PC-3 (cell line): ENCODE measurements around the gene SCN8A. TPM values are rescaled to one million over a fixed set of nuclear protein-coding genes. Genes with fewer than 3 reads are reported as not detected.

Experiments used
- ATAC-seq: fragments of 200-7000 bp; cut with Tn5 transposase; 2 replicates; pipeline ENCODE4 v1.9.1; 2020; ENCODE audit warnings: mild to moderate bottlenecking, moderate library complexity
- BruUV-seq: library from RNA; stranded (reverse); fragments of 400-500 nt; replicated peaks from 2 replicates; lab custom pipeline; 2021; lab: Mats Ljungman, UMichigan
- CTCF ChIA-PET: fragments of 300-600 bp; sonication (Branson Sonifier 250); formaldehyde crosslinking; loops from one replicate; lab custom pipeline; 2022; ENCODE audit warnings: antibody characterized with exemption; lab: Charles Lee
- POLR2A ChIA-PET: fragments of 300-600 bp; sonication (Branson Sonifier 250); formaldehyde crosslinking; loops from one replicate; lab custom pipeline; 2022; ENCODE audit warnings: antibody characterized with exemption; ENCODE audit not compliant: unreplicated experiment; lab: Charles Lee
- DNase-seq: peaks from one replicate; pipeline ENCODE4 v3.0.0-alpha.2; 2015
- H2AFZ ChIP-seq: fragments of 300-600 bp; sonication (generic); 2 replicates; pipeline ENCODE4 v1.6.0; 2016; ENCODE audit warnings: antibody characterized with exemption, low read length
- H3F3A ChIP-seq: fragments of 300-600 bp; sonication (generic); one replicate; pipeline ENCODE4 v1.6.0; 2017; ENCODE audit warnings: antibody characterized with exemption, low read length, control low read depth, mild to moderate bottlenecking; ENCODE audit not compliant: unreplicated experiment
- H3K27ac ChIP-seq: fragments of 300-600 bp; sonication (generic); 2 replicates; pipeline ENCODE4 v1.5.1; 2016; ENCODE audit warnings: mild to moderate bottlenecking, low read length
- H3K27me3 ChIP-seq: fragments of 300-600 bp; sonication (generic); 2 replicates; pipeline ENCODE4 v1.6.1; 2016; ENCODE audit warnings: low read length, mixed read lengths
- H3K36me3 ChIP-seq: fragments of 300-600 bp; sonication (generic); 2 replicates; pipeline ENCODE4 v1.6.1; 2016; ENCODE audit warnings: low read depth, mixed run types, low read length, mixed read lengths
- H3K4me1 ChIP-seq: fragments of 300-600 bp; sonication (generic); 2 replicates; pipeline ENCODE4 v1.5.1; 2016; ENCODE audit warnings: low read length; ENCODE audit not compliant: insufficient read depth
- H3K4me2 ChIP-seq: fragments of 300-600 bp; sonication (generic); 2 replicates; pipeline ENCODE4 v1.6.0; 2016; ENCODE audit warnings: low read length
- H3K4me3 ChIP-seq: fragments of 300-600 bp; sonication (generic); 2 replicates; pipeline ENCODE4 v1.5.1; 2016; ENCODE audit warnings: mild to moderate bottlenecking, low read length, mixed read lengths
- H3K79me2 ChIP-seq: fragments of 300-600 bp; sonication (generic); 2 replicates; pipeline ENCODE4 v1.6.1; 2017; ENCODE audit warnings: low read length, mixed read lengths
- H3K9ac ChIP-seq: fragments of 300-600 bp; sonication (generic); 2 replicates; pipeline ENCODE4 v1.6.0; 2016; ENCODE audit warnings: mild to moderate bottlenecking, low read length
- H3K9me2 ChIP-seq: fragments of 300-600 bp; sonication (generic); replicated peaks from 2 replicates; pipeline ENCODE4 v1.6.1; 2016; ENCODE audit warnings: mixed run types, low read length, mixed read lengths
- H3K9me3 ChIP-seq: fragments of 300-600 bp; sonication (generic); 2 replicates; pipeline ENCODE4 v1.6.1; 2016; ENCODE audit warnings: low read length, mixed read lengths
- H4K20me1 ChIP-seq: fragments of 300-600 bp; sonication (generic); 2 replicates; pipeline ENCODE4 v1.6.1; 2016; ENCODE audit warnings: low read length, mixed read lengths
- CTCF ChIP-seq: fragments of 300-600 bp; sonication (generic); conservative IDR thresholded peaks from 2 replicates; pipeline ENCODE4 v1.5.1; 2017; ENCODE audit warnings: antibody characterized with exemption, low read depth, mild to moderate bottlenecking, low read length
- EZH2 ChIP-seq: fragments of 300-600 bp; sonication (generic); IDR thresholded peaks from one replicate; pipeline ENCODE4 v1.6.1; 2017; ENCODE audit warnings: antibody characterized with exemption, mild to moderate bottlenecking, low read length; ENCODE audit not compliant: unreplicated experiment
- EZH2phosphoT487 ChIP-seq: fragments of 300-600 bp; sonication (generic); IDR thresholded peaks from 2 replicates; pipeline ENCODE4 v1.6.1; 2018; ENCODE audit warnings: mild to moderate bottlenecking, antibody characterized with exemption, low read length, borderline replicate concordance
- intact Hi-C: fragments of 100-400 bp; cut with micrococcal nuclease; formaldehyde crosslinking; loops from 2 replicates; pipeline ENCODE4 v1.9.0; 2023
- total RNA-seq: library from RNA; depleted of rRNA; stranded (reverse); fragments of >200 nt; gene quantifications from 2 replicates; pipeline ENCODE4 v1.2.3, GENCODE V29; 2014

The SCN8A gene
- total RNA-seq, 1 experiment from 2014 or later: 12.7 TPM

- H3K4me2 ChIP-seq: no peak overlapping the region
- intact Hi-C loops: no loop called here
- H3K27ac ChIP-seq: no peak overlapping the region
These were observed 84.2 kb downstream of the SCN8A start for GRCh38 chr12:51675071-51675803.

GRCh38 chr12:51676875-51677274 lies 85.8 kb downstream of the SCN8A start:
- H2AFZ ChIP-seq: no peak overlapping the region
- no peaks in the 10 kb centered on the region for H4K20me1 ChIP-seq
- H3K4me2 ChIP-seq: no peak overlapping the region
- no peaks in the 10 kb centered on the region for H3K36me3 ChIP-seq
- no peak overlapping the region for H3K4me3 ChIP-seq
- intact Hi-C loops: no loop called here
- no peak overlapping the region for H3K9ac ChIP-seq
- no peaks in the 10 kb centered on the region for H3K79me2 ChIP-seq
- POLR2A ChIA-PET: no interaction called here
- H3K4me1 ChIP-seq: no peaks in the 10 kb centered on the region
- CTCF ChIA-PET: interaction anchor here (0.5 kb wide), 1 partner anchor 109 kb away, joined by 3 read pairs; no protein-coding TSS in a partner anchor
- H3K9me2 ChIP-seq: no peaks in the 10 kb centered on the region
- no peak for TF ChIP-seq EZH2
- no peak for TF ChIP-seq EZH2phosphoT487
- TF ChIP-seq CTCF: no peak
- no peaks in the 10 kb centered on the region for H3K27me3 ChIP-seq
- no peaks in the 10 kb centered on the region for H3K9me3 ChIP-seq
- BruUV-seq: no TSS peak
- DNase-seq (no peak), ATAC-seq (no peak)
- no peak overlapping the region for H3K27ac ChIP-seq
- H3F3A ChIP-seq: no peaks in the 10 kb centered on the region

More at GRCh38 chr12:51675071-51675803, 84.2 kb downstream of the SCN8A start:
- H3K9me2 ChIP-seq: no peaks in the 10 kb centered on the region
- DNase-seq (no peak), ATAC-seq (no peak)
- H3K4me1 ChIP-seq: no peaks in the 10 kb centered on the region
- BruUV-seq: no TSS peak
- no peaks in the 10 kb centered on the region for H3K36me3 ChIP-seq
- CTCF ChIA-PET: interaction anchor here (0.6 kb wide), 1 partner anchor 141 kb away, joined by 3 read pairs; no protein-coding TSS in a partner anchor
- H3K79me2 ChIP-seq: no peaks in the 10 kb centered on the region
- H3K27me3 ChIP-seq: no peaks in the 10 kb centered on the region
- no peak overlapping the region for H2AFZ ChIP-seq
- no peak overlapping the region for H3K9ac ChIP-seq
- no peaks in the 10 kb centered on the region for H3F3A ChIP-seq
- POLR2A ChIA-PET: no interaction called here
- H3K9me3 ChIP-seq: no peaks in the 10 kb centered on the region
- no peak for TF ChIP-seq EZH2
- no peak for TF ChIP-seq EZH2phosphoT487
- TF ChIP-seq CTCF: no peak
- no peak overlapping the region for H3K4me3 ChIP-seq
- H4K20me1 ChIP-seq: no peaks in the 10 kb centered on the region
